Endothelial cell of umbilical vein (primary cell): Measurements from ENCODE around the gene PLEKHH2. TPM values are rescaled to one million over a fixed set of nuclear protein-coding genes. Genes with fewer than 3 reads are reported as not detected.

Experiments used
- BruUV-seq: library from RNA; stranded (reverse); fragments of 400-500 nt; replicated peaks from 2 replicates; lab custom pipeline; 2021; lab: Mats Ljungman, UMichigan
- CTCF ChIA-PET: fragments of 300-600, 350-600 bp; sonication (Branson Sonifier 250); formaldehyde crosslinking; loops from one replicate; lab custom pipeline; 2021; ENCODE audit warnings: antibody characterized with exemption, inconsistent platforms; lab: Charles Lee
- POLR2A ChIA-PET: fragments of 300-600, 350-600 bp; sonication (Branson Sonifier 250); formaldehyde crosslinking; loops from one replicate; lab custom pipeline; 2021; ENCODE audit warnings: antibody characterized with exemption, inconsistent platforms; lab: Charles Lee
- DNase-seq: peaks from one replicate; pipeline ENCODE4 v3.0.0-alpha.2; 2011; ENCODE audit warnings: low read depth, low spot score
- FAIRE-seq: peaks from 2 replicates; lab custom pipeline; 2011; peaks lifted over from hg19 to GRCh38; lab: Jason Lieb, UNC
- H2AFZ ChIP-seq: 2 replicates; pipeline ENCODE4 v1.6.0; 2012; ENCODE audit warnings: low read depth, low read length, control low read depth, inconsistent platforms
- H3K27ac ChIP-seq: 2 replicates; pipeline ENCODE4 v1.5.1; 2011; ENCODE audit warnings: low read depth, mild to moderate bottlenecking, control low read depth, low read length, moderate library complexity; ENCODE audit not compliant: insufficient read depth
- H3K27me3 ChIP-seq, 2 experiments: 2 replicates each; pipeline versions ENCODE4 v1.6.0 to v1.6.1; 2011; ENCODE audit warnings: low read length in 2 of 2, mixed read lengths in 1 of 2; ENCODE audit not compliant: control insufficient read depth in 2 of 2, insufficient read depth in 2 of 2
- H3K36me3 ChIP-seq, 2 experiments: 2 replicates in 1 of 2; 3 replicates in 1 of 2; pipeline ENCODE4 v1.5.1; 2011; ENCODE audit warnings: low read length in 2 of 2, mild to moderate bottlenecking in 1 of 2, moderate library complexity in 1 of 2; ENCODE audit not compliant: control insufficient read depth in 2 of 2, insufficient read depth in 2 of 2; ENCODE audit errors: extremely low read depth in 1 of 2
- H3K4me1 ChIP-seq: 3 replicates; pipeline ENCODE4 v1.5.1; 2011; ENCODE audit warnings: mild to moderate bottlenecking, low read length; ENCODE audit not compliant: control insufficient read depth, insufficient read depth; ENCODE audit errors: extremely low read depth
- H3K4me2 ChIP-seq: 2 replicates; pipeline ENCODE4 v1.6.1; 2011; ENCODE audit warnings: low read length, control low read depth, mixed read lengths; ENCODE audit not compliant: insufficient read depth
- H3K4me3 ChIP-seq, 3 experiments: fragments of 200-600 bp in 1 of 3; sonication (generic), shearing (Covaris generic) in 1 of 3; replicated peaks in 1 of 3; 2 replicates each; pipeline ENCODE4 v1.5.1; 2011 to 2016; ENCODE audit warnings: control low read depth in 3 of 3, low read length in 3 of 3, mild to moderate bottlenecking in 2 of 3, inconsistent platforms in 1 of 3, low read depth in 1 of 3, moderate library complexity in 1 of 3; ENCODE audit not compliant: insufficient read depth in 1 of 3
- H3K79me2 ChIP-seq: 2 replicates; pipeline ENCODE4 v1.6.0; 2012; ENCODE audit warnings: low read length, inconsistent platforms; ENCODE audit not compliant: control insufficient read depth, insufficient read depth
- H3K9ac ChIP-seq: replicated peaks from 2 replicates; pipeline ENCODE3; 2011; ENCODE audit warnings: low read length, control low read depth; ENCODE audit not compliant: insufficient read depth; ENCODE audit errors: extremely low read depth
- H3K9me1 ChIP-seq: replicated peaks from 3 replicates; pipeline ENCODE4 v1.6.0; 2011; ENCODE audit warnings: mild to moderate bottlenecking, low read length; ENCODE audit not compliant: control insufficient read depth, insufficient read depth; ENCODE audit errors: extremely low read depth
- H3K9me3 ChIP-seq: replicated peaks from 2 replicates; pipeline ENCODE4 v1.5.1; 2012; ENCODE audit warnings: low read length, inconsistent platforms; ENCODE audit not compliant: control insufficient read depth, insufficient read depth
- H4K20me1 ChIP-seq: replicated peaks from 2 replicates; pipeline ENCODE3; 2011; ENCODE audit warnings: mild to moderate bottlenecking, low read length; ENCODE audit not compliant: control insufficient read depth, insufficient read depth; ENCODE audit errors: extremely low read depth
- CTCF ChIP-seq, 2 donors: IDR thresholded peaks; 1 replicate in 1 of 2; 2 replicates in 1 of 2; pipeline ENCODE4 v1.5.1; 2011; ENCODE audit warnings: low read length in 2 of 2, mild to moderate bottlenecking in 2 of 2, moderate library complexity in 2 of 2, control low read depth in 1 of 2, inconsistent platforms in 1 of 2, low read depth in 1 of 2; ENCODE audit not compliant: insufficient read depth in 1 of 2; ENCODE audit errors: extremely low read depth in 1 of 2
- FOS ChIP-seq: IDR thresholded peaks from 2 replicates; pipeline ENCODE4 v1.6.1; 2011; ENCODE audit warnings: mild to moderate bottlenecking, low read length, moderate library complexity, borderline replicate concordance; ENCODE audit not compliant: insufficient read depth
- GATA2 ChIP-seq: IDR thresholded peaks from 2 replicates; pipeline ENCODE4 v1.7.0; 2011; ENCODE audit warnings: low read depth, mild to moderate bottlenecking, moderate library complexity, mixed read lengths, low read length; ENCODE audit not compliant: insufficient read length, insufficient read depth
- MAX ChIP-seq: IDR thresholded peaks from 2 replicates; pipeline ENCODE4 v1.6.1; 2011; ENCODE audit not compliant: insufficient read depth, insufficient read length
- MYC ChIP-seq: IDR thresholded peaks from one replicate; pipeline ENCODE4 v1.6.1; 2011; ENCODE audit warnings: mild to moderate bottlenecking, low read depth, low read length
- POLR2AphosphoS5 ChIP-seq: IDR thresholded peaks from 2 replicates; pipeline ENCODE4 v1.6.1; 2012; ENCODE audit warnings: low read depth, mild to moderate bottlenecking, control low read depth, low read length, moderate library complexity; ENCODE audit not compliant: insufficient read depth
- dilution Hi-C: fragments of 300-500 bp; cut with MboI; formaldehyde crosslinking; loops from one replicate; pipeline ENCODE4 v1.15.0; 2019; ENCODE audit warnings: low sequenced_read_pairs; ENCODE audit not compliant: extremely low pct_ligation_motif_present
- intact Hi-C: fragments of 100-400 bp; cut with micrococcal nuclease; formaldehyde crosslinking; loops from one replicate; pipeline ENCODE4 v1.10.0; 2022
- polyA plus RNA-seq, 4 experiments: library from polyadenylated mRNA; depleted of rRNA in 3 of 4; stranded (reverse) in 3 of 4; unstranded in 1 of 4; fragments of >200 nt; gene quantifications; 2 replicates each; pipeline versions ENCODE4 v1.2.1 to v1.2.3, GENCODE V29; 2011 to 2012; ENCODE audit warnings: missing spikeins in 1 of 4
- total RNA-seq: library from RNA; stranded (reverse); gene quantifications from 2 replicates; pipeline ENCODE4 v1.2.3, GENCODE V29; 2021

Gene PLEKHH2
- total and polyA plus RNA-seq, 2 donors (not counting 3 experiments of a cell fraction or from before 2014, with no cell fraction given) = 0.41 to 0.58 TPM

GRCh38 chr2:43763091-43763490 lies 126.0 kb downstream of the PLEKHH2 start:
- H3K4me2 ChIP-seq = no peak overlapping the region
- no peaks in the 10 kb centered on the region for H3K36me3 ChIP-seq
- no peak for TF ChIP-seq MAX
- no peak for TF ChIP-seq MYC
- no peak for TF ChIP-seq POLR2AphosphoS5
- no peak for TF ChIP-seq GATA2
- H3K4me3 ChIP-seq = no peak overlapping the region
- POLR2A ChIA-PET = no interaction called here
- no peak overlapping the region for H3K27ac ChIP-seq
- no peak overlapping the region for H2AFZ ChIP-seq
- H3K9me3 ChIP-seq = no peaks in the 10 kb centered on the region
- dilution Hi-C loops (no loop called here), intact Hi-C loops (no loop called here)
- H3K9me1 ChIP-seq = no peaks in the 10 kb centered on the region
- no peak overlapping the region for H3K9ac ChIP-seq
- peaks cover 3% of the 10 kb centered on the region for H3K4me1 ChIP-seq
- H3K27me3 ChIP-seq = no peaks in the 10 kb centered on the region
- CTCF ChIA-PET = no interaction called here
- DNase-seq (no peak), FAIRE-seq (no peak)
- H4K20me1 ChIP-seq = no peaks in the 10 kb centered on the region
- no peaks in the 10 kb centered on the region for H3K79me2 ChIP-seq
- BruUV-seq = no TSS peak

- dilution Hi-C loops (no loop called here), intact Hi-C loops (no loop called here)
- Histone ChIP-seq H3K9me1 (no peaks in the 10 kb centered on the region), H3K79me2 (no peaks in the 10 kb centered on the region), H3K36me3 (no peaks in the 10 kb centered on the region), H3K4me1 (peaks cover 3% of the 10 kb centered on the region), H3K27me3 (no peaks in the 10 kb centered on the region), H3K9ac (no peak overlapping the region), H2AFZ (no peak overlapping the region), H4K20me1 (no peaks in the 10 kb centered on the region), H3K4me3 (no peak overlapping the region), H3K27ac (no peak overlapping the region), H3K4me2 (no peak overlapping the region), H3K9me3 (no peaks in the 10 kb centered on the region)
- no peak for TF ChIP-seq FOS
- TF ChIP-seq MAX = no peak
- TF ChIP-seq CTCF (IDR thresholded peaks at IDR 0.05; ENCODE audit: extremely low read depth in 1 of 2, insufficient read depth in 1 of 2, low read depth in 1 of 2, low read length in 2 of 2) = no peak
- no peak for TF ChIP-seq POLR2AphosphoS5
- FAIRE-seq = no peak
- ChIA-PET POLR2A (no interaction called here), CTCF (interaction anchor here (1.3 kb wide), 2 partner anchors 12 to 27 kb away, joined by 4 read pairs; no protein-coding TSS in a partner anchor)
- no peak for DNase-seq
- BruUV-seq = no TSS peak
These were observed 127.1 kb downstream of the PLEKHH2 start for GRCh38 chr2:43764086-43764705.
